ENCODE results near the gene PLXDC2. TPM values are rescaled to one million over a fixed set of nuclear protein-coding genes. Genes with fewer than 3 reads are reported as not detected.

Gene PLXDC2
- total RNA-seq, 1 donor from 2014 or later: 94.1 TPM

GRCh38 chr10:20144268-20144667 lies 328.0 kb downstream of the PLXDC2 start:
- no peak for TF ChIP-seq CTCF (IDR thresholded peaks at IDR 0.05)
- Histone ChIP-seq H3K4me1 (no peaks in the 10 kb centered on the region), H3K4me3 (no peak overlapping the region), H3K36me3 (peaks cover under 1 to 7% of the 10 kb centered on the region in 2 donors), H3K9me3 (no peaks in the 10 kb centered on the region), H3K27me3 (no peaks in the 10 kb centered on the region), H3K27ac (no peak overlapping the region)
- DNase-seq (ENCODE audit: low spot score in 2 of 2): no peak
- intact Hi-C loops (cut with DNase I): no loop called here

DNA sequence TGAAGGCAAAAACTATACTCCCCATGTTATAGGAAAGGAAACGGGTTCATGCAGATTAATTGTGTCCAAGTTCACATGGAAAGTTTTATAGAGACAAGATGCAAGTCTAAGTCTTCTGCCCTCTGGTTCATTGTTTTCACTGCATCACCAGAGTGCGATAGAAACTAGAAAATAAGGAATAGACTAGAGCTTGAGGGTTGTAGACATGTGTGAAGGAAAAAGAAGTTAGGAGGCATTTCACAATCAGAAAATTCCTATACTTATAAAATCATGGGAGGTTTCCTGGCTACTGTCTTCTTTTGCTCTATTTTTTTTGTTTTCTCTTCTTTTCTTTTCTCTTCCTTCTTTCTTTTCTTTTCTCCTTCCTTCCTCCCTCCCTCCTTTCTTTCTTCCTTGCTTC lies 329.8 kb downstream of the PLXDC2 start:
- no peak for TF ChIP-seq CTCF (IDR thresholded peaks at IDR 0.05)
- H3K9me3 ChIP-seq: no peaks in the 10 kb centered on the region
- H3K27me3 ChIP-seq: no peaks in the 10 kb centered on the region
- intact Hi-C loops (cut with DNase I): no loop called here
- peaks cover 2 to 7% of the 10 kb centered on the region in 2 donors for H3K36me3 ChIP-seq
- H3K27ac ChIP-seq: no peak overlapping the region
- H3K4me1 ChIP-seq: no peaks in the 10 kb centered on the region
- DNase-seq (ENCODE audit: low spot score in 2 of 2): no peak
- H3K4me3 ChIP-seq: no peak overlapping the region

DNA sequence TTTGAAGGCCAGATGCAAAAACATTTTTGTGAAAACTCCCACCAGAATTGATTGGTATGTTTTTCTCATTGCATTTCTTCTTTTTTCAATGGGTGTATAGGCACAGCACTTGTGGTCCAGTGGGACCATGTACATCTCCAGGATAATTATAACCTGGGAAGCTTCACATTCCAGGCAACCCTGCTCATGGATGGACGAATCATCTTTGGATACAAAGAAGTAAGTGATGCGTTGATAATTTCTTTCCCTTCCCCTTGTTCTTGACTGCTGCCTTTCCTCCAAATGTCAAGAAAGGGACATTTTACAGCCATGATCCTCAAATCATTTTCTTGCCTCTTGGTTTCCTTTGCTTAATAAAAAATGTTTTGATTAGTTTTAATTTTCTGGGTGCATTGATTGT lies 331.5 kb downstream of the PLXDC2 start:
- peaks cover 2 to 7% of the 10 kb centered on the region in 2 donors for H3K36me3 ChIP-seq
- no peaks in the 10 kb centered on the region for H3K4me1 ChIP-seq
- no peaks in the 10 kb centered on the region for H3K9me3 ChIP-seq
- DNase-seq (ENCODE audit: low spot score in 2 of 2): no peak
- no peaks in the 10 kb centered on the region for H3K27me3 ChIP-seq
- TF ChIP-seq CTCF (IDR thresholded peaks at IDR 0.05): no peak
- no peak overlapping the region for H3K27ac ChIP-seq
- no peak overlapping the region for H3K4me3 ChIP-seq
- intact Hi-C loops (cut with DNase I): no loop called here

DNA sequence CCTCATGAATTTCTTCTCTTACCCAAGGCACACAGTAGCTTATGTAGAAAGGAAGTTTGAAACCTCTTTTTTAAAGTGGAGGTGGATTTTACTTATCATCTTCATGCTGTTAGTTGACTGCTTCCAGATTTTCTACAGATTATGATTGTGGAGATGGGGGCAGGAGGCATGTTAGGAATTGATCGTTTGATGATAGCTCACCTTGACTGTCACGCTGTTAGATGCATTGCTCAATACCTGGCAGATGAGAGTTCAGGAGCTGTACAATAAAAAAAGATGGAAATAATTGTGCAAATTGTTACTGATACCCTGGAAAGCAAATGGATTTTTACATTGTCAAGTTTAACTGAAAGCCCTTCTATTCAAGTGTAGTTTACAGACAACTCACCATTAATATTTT lies 340.3 kb downstream of the PLXDC2 start:
- no peaks in the 10 kb centered on the region for H3K4me1 ChIP-seq
- H3K27ac ChIP-seq: no peak overlapping the region
- no peak for DNase-seq (ENCODE audit: low spot score in 2 of 2)
- H3K9me3 ChIP-seq: no peaks in the 10 kb centered on the region
- no peak overlapping the region for H3K4me3 ChIP-seq
- H3K36me3 ChIP-seq: no peaks in the 10 kb centered on the region
- TF ChIP-seq CTCF (IDR thresholded peaks at IDR 0.05): no peak
- no peaks in the 10 kb centered on the region for H3K27me3 ChIP-seq
- intact Hi-C loops (cut with DNase I): no loop called here

DNA sequence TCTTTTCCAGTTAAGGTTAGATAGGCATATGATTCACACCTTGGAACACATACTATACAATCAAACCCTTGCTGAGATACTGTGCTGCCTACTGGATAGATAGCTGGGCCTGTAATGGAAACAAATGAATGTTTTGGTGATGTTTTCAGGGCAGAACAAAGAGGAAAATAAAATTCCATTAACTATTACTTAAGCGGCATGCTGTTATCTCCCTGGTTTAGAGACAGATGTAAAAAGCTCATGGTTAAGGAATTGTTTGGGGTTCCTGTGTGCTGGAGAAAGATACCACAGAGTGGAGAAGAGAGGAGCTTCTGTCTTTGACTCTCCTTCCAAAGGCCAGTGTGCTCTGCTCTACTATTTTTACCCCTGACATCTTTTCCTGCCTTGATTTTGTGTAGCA lies 341.1 kb downstream of the PLXDC2 start:
- H3K27ac ChIP-seq: no peak overlapping the region
- H3K4me3 ChIP-seq: no peak overlapping the region
- no peaks in the 10 kb centered on the region for H3K9me3 ChIP-seq
- TF ChIP-seq CTCF (IDR thresholded peaks at IDR 0.05): no peak
- no peaks in the 10 kb centered on the region for H3K4me1 ChIP-seq
- no peak for DNase-seq (ENCODE audit: low spot score in 2 of 2)
- intact Hi-C loops (cut with DNase I): no loop called here
- no peaks in the 10 kb centered on the region for H3K27me3 ChIP-seq
- no peaks in the 10 kb centered on the region for H3K36me3 ChIP-seq

DNA sequence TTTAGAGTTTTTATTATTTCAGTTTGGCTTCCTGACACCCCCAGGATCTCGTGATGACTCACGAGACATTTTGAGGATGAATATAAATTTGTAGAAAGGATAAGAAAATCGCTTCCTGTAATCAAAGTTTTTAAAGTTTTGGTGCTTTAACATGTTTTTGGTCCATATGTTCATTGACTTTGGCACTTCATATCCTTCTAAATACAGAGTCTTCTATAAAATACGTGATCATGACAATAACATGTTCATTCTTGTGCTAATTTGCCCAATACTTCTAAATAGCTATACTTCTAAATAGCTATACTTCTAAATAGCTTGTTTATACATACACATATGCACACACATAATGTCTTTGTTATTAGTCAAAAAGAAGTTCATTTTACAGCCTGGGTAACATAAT lies 341.9 kb downstream of the PLXDC2 start:
- no peak for TF ChIP-seq CTCF (IDR thresholded peaks at IDR 0.05)

More for the DNA sequence above, 341.9 kb downstream of the PLXDC2 start:
- no peak for DNase-seq (ENCODE audit: low spot score in 2 of 2)
- Histone ChIP-seq H3K9me3 (no peaks in the 10 kb centered on the region), H3K4me1 (no peaks in the 10 kb centered on the region), H3K36me3 (no peaks in the 10 kb centered on the region), H3K27ac (no peak overlapping the region), H3K4me3 (no peak overlapping the region), H3K27me3 (no peaks in the 10 kb centered on the region)
- intact Hi-C loops (cut with DNase I): no loop called here
